Measurements from ENCODE around the gene LRWD1.
"Not testable (repeated sequence)": the region's sequence is repeated elsewhere in the genome, so short reads cannot be mapped to it uniquely, and the experiment has no call there.

The LRWD1 gene

GRCh38 chr7:102516951-102517350, 52.2 kb downstream of the LRWD1 start:
- H2AFZ ChIP-seq (ENCODE audit: low read length); H3K27ac ChIP-seq (ENCODE audit: low read depth, low read length, poor library complexity, severe bottlenecking); H4K20me1 ChIP-seq (ENCODE audit: insufficient read depth, low read length); H3K79me2 ChIP-seq (ENCODE audit: insufficient read depth, low read length); H3K9me3 ChIP-seq (ENCODE audit: low read length); H3K4me2 ChIP-seq (ENCODE audit: low read length); H3K27me3 ChIP-seq (ENCODE audit: insufficient read depth, low read length); H3K4me1 ChIP-seq (ENCODE audit: insufficient read depth, low read length, severe bottlenecking); H3K9me2 ChIP-seq (ENCODE audit: low read depth, low read length); H3K4me3 ChIP-seq (ENCODE audit: low read depth, low read length, poor library complexity, severe bottlenecking); H3K36me3 ChIP-seq (ENCODE audit: insufficient read depth, low read length); H3F3A ChIP-seq (ENCODE audit: insufficient read depth, low read length); H3K9ac ChIP-seq (ENCODE audit: low read length): not testable (repeated sequence)

GRCh38 chr7:102517550-102518147, 52.9 kb downstream of the LRWD1 start, which contains the start of gene RASA4B:
Gene RASA4B, minus strand, starts transcription at chr7:102517777. Its CDS starts 67 bp downstream, at chr7:102517710.
- H3K27me3 ChIP-seq (ENCODE audit: insufficient read depth, low read length); H3K9me3 ChIP-seq (ENCODE audit: low read length); H4K20me1 ChIP-seq (ENCODE audit: insufficient read depth, low read length); H3F3A ChIP-seq (ENCODE audit: insufficient read depth, low read length); H3K4me2 ChIP-seq (ENCODE audit: low read length); H3K27ac ChIP-seq (ENCODE audit: low read depth, low read length, poor library complexity, severe bottlenecking); H3K9me2 ChIP-seq (ENCODE audit: low read depth, low read length); H3K79me2 ChIP-seq (ENCODE audit: insufficient read depth, low read length); H2AFZ ChIP-seq (ENCODE audit: low read length); H3K9ac ChIP-seq (ENCODE audit: low read length); H3K36me3 ChIP-seq (ENCODE audit: insufficient read depth, low read length); H3K4me1 ChIP-seq (ENCODE audit: insufficient read depth, low read length, severe bottlenecking): not testable (repeated sequence)
- H3K4me3 ChIP-seq (ENCODE audit: low read depth, low read length, poor library complexity, severe bottlenecking) = peak within 1 kb of the TSS; percentile 42

- H3K4me3 ChIP-seq (ENCODE audit: low read depth, low read length, poor library complexity, severe bottlenecking); H3F3A ChIP-seq (ENCODE audit: insufficient read depth, low read length); H3K27me3 ChIP-seq (ENCODE audit: insufficient read depth, low read length); H3K9me2 ChIP-seq (ENCODE audit: low read depth, low read length); H3K9me3 ChIP-seq (ENCODE audit: low read length); H3K27ac ChIP-seq (ENCODE audit: low read depth, low read length, poor library complexity, severe bottlenecking); H3K79me2 ChIP-seq (ENCODE audit: insufficient read depth, low read length); H2AFZ ChIP-seq (ENCODE audit: low read length); H3K9ac ChIP-seq (ENCODE audit: low read length); H3K4me1 ChIP-seq (ENCODE audit: insufficient read depth, low read length, severe bottlenecking); H4K20me1 ChIP-seq (ENCODE audit: insufficient read depth, low read length); H3K4me2 ChIP-seq (ENCODE audit: low read length); H3K36me3 ChIP-seq (ENCODE audit: insufficient read depth, low read length): not testable (repeated sequence)
Observed at GRCh38 chr7:102520797-102521196, 56.0 kb downstream of the LRWD1 start.
